ENCODE data around the gene SEPTIN3. TPM values are rescaled to one million over a fixed set of nuclear protein-coding genes. Genes with fewer than 3 reads are reported as not detected.

SEPTIN3 gene
- total and polyA plus RNA-seq, 10 of the 15 experiments (the other 5 are each of a cell fraction or from before 2014, with no cell fraction given): 0.05 to 3.1 (median 0.87) TPM

GRCh38 chr22:41934284-41935014 lies 34.8 kb upstream of the SEPTIN3 start (continued):
- TF ChIP-seq ETV6 (conservative IDR thresholded peaks at IDR 0.05 in 1 of 2, IDR thresholded peaks at IDR 0.05 in 1 of 2; ENCODE audit: borderline replicate concordance in 1 of 2, low read depth in 1 of 2) (no peak), POLR2AphosphoS2 (IDR thresholded peaks at IDR 0.05; ENCODE audit: low read depth, low read length) (0 out of 2 replicates have a peak, but pooled peaks have one; percentile 43), FOXK2 (IDR thresholded peaks at IDR 0.05) (no peak)
- TF ChIP-seq, protein P1, sequence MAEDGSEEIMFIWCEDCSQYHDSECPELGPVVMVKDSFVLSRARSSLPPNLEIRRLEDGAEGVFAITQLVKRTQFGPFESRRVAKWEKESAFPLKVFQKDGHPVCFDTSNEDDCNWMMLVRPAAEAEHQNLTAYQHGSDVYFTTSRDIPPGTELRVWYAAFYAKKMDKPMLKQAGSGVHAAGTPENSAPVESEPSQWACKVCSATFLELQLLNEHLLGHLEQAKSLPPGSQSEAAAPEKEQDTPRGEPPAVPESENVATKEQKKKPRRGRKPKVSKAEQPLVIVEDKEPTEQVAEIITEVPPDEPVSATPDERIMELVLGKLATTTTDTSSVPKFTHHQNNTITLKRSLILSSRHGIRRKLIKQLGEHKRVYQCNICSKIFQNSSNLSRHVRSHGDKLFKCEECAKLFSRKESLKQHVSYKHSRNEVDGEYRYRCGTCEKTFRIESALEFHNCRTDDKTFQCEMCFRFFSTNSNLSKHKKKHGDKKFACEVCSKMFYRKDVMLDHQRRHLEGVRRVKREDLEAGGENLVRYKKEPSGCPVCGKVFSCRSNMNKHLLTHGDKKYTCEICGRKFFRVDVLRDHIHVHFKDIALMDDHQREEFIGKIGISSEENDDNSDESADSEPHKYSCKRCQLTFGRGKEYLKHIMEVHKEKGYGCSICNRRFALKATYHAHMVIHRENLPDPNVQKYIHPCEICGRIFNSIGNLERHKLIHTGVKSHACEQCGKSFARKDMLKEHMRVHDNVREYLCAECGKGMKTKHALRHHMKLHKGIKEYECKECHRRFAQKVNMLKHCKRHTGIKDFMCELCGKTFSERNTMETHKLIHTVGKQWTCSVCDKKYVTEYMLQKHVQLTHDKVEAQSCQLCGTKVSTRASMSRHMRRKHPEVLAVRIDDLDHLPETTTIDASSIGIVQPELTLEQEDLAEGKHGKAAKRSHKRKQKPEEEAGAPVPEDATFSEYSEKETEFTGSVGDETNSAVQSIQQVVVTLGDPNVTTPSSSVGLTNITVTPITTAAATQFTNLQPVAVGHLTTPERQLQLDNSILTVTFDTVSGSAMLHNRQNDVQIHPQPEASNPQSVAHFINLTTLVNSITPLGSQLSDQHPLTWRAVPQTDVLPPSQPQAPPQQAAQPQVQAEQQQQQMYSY (CRISPR knock-in tag; IDR thresholded peaks at IDR 0.05): no peak

GRCh38 chr22:41935015-41935351 lies 34.3 kb upstream of the SEPTIN3 start:
- H3K36me3 ChIP-seq (ENCODE audit: control insufficient read depth in 2 of 2, insufficient read depth in 2 of 2, low read length in 1 of 2): peaks cover 5 to 15% of the 10 kb centered on the region in 2 experiments; a peak in 3 of 4 replicates
- H2AFZ ChIP-seq (ENCODE audit: control insufficient read depth, low read depth, low read length): no peak overlapping the region
- peaks cover 20% of the 10 kb centered on the region for H3K79me2 ChIP-seq (ENCODE audit: control insufficient read depth, insufficient read depth, low read length)
- intact Hi-C loops (cut with micrococcal nuclease; ENCODE audit: unreplicated experiment): no loop called here
- FAIRE-seq: no peak
- no peak for DNase-seq (ENCODE audit: low read depth, low spot score)
- no peaks in the 10 kb centered on the region for H3K27me3 ChIP-seq (replicated peaks in 1 of 2; ENCODE audit: control insufficient read depth in 2 of 2, insufficient read depth in 2 of 2, low read length in 1 of 2)
- H3K4me2 ChIP-seq (ENCODE audit: control insufficient read depth, insufficient read depth): no peak overlapping the region
- no peak overlapping the region for H3K4me3 ChIP-seq
- H4K20me1 ChIP-seq (ENCODE audit: control insufficient read depth, insufficient read depth): no peaks in the 10 kb centered on the region
- 95% methylated on average over 4 of the region's 4 CpGs for WGBS (ENCODE audit: insufficient coverage, insufficient replicate concordance, low lambda C conversion rate, missing lambda C conversion rate)
- TF ChIP-seq POLR2AphosphoS2 (IDR thresholded peaks at IDR 0.05; ENCODE audit: low read depth, low read length) (peak; percentile 21; the same call in 1 of the 2 replicates), ATF2 (IDR thresholded peaks at IDR 0.05; ENCODE audit: low read length) (no peak), CEBPZ (IDR thresholded peaks at IDR 0.05; ENCODE audit: low read depth, low read length) (no peak), NR2C2 (IDR thresholded peaks at IDR 0.05; ENCODE audit: borderline replicate concordance, control insufficient read depth, insufficient read length, low read depth) (no peak)
- in situ Hi-C loops (cut with MboI): no loop called here
- SMC1A ChIA-PET (ENCODE audit: uncharacterized antibody, unreplicated experiment): interaction anchor here (1.5 to 11.9 kb wide), 3 partner anchors 12 to 72 kb away, joined by 4 to 321 read pairs (median 41); partner anchors contain the start of genes CENPM and TNFRSF13C
- no peaks in the 10 kb centered on the region for H3K9me3 ChIP-seq (replicated peaks; ENCODE audit: control insufficient read depth, insufficient read depth, low read length)
- no peak overlapping the region for H3K9ac ChIP-seq (ENCODE audit: control insufficient read depth, insufficient read depth, low read length)
- CTCF ChIA-PET: interaction anchor here (8.3 kb wide), 1 partner anchor 11 kb away, joined by 234 read pairs; the partner anchor contains the start of gene TNFRSF13C
- ATAC-seq: no peak
- peaks cover 80% of the 10 kb centered on the region for H3K4me1 ChIP-seq (ENCODE audit: control insufficient read depth, insufficient read depth, low read length)
- POLR2A ChIA-PET: interaction anchor here (0.8 to 12.6 kb wide), 6 partner anchors 9 to 136 kb away, joined by 3 to 599 read pairs (median 36); partner anchors contain the start of genes CENPM, SHISA8, SMIM45 and SREBF2
- peak overlapping the region; percentile 94; the same call in 1 of the 2 replicates for H3K27ac ChIP-seq (ENCODE audit: control insufficient read depth, insufficient read depth)
- RAD21 ChIA-PET (ENCODE audit: unreplicated experiment): interaction anchor here (6.8 to 8.6 kb wide), 3 partner anchors 11 to 104 kb away, joined by 84 to 408 read pairs (median 115); partner anchors contain the start of genes CENPM, SMIM45, SREBF2 and TNFRSF13C
- BruUV-seq (replicated peaks): no TSS peak

Measured in GM12878 (cell line).